HEK293T (cell line): ENCODE measurements around the gene SORBS1.

Experiments used
- BHLHE40 ChIP-seq: fragments of 450-650 bp; IDR thresholded peaks from 2 replicates; pipeline ENCODE4 v1.6.1; 2016; ENCODE audit warnings: mild to moderate bottlenecking, moderate library complexity, borderline replicate concordance
- ELF4 ChIP-seq: fragments of 450-650 bp; IDR thresholded peaks from 2 replicates; pipeline ENCODE4 v1.6.1; 2017; ENCODE audit warnings: antibody characterized with exemption
- FOXA1 ChIP-seq: fragments of 450-650 bp; IDR thresholded peaks from 2 replicates; pipeline ENCODE4 v1.6.1; 2016; ENCODE audit warnings: mild to moderate bottlenecking
- FOXM1 ChIP-seq: fragments of 450-650 bp; IDR thresholded peaks from 2 replicates; pipeline ENCODE4 v1.6.1; 2017; ENCODE audit warnings: mild to moderate bottlenecking, borderline replicate concordance
- HDGF ChIP-seq: fragments of 450-650 bp; IDR thresholded peaks from 2 replicates; pipeline ENCODE4 v1.6.1; 2017; ENCODE audit warnings: antibody characterized with exemption, borderline replicate concordance
- NFRKB ChIP-seq: fragments of 450-650 bp; IDR thresholded peaks from 2 replicates; pipeline ENCODE4 v1.6.1; 2016; ENCODE audit warnings: mild to moderate bottlenecking, moderate library complexity

DNA sequence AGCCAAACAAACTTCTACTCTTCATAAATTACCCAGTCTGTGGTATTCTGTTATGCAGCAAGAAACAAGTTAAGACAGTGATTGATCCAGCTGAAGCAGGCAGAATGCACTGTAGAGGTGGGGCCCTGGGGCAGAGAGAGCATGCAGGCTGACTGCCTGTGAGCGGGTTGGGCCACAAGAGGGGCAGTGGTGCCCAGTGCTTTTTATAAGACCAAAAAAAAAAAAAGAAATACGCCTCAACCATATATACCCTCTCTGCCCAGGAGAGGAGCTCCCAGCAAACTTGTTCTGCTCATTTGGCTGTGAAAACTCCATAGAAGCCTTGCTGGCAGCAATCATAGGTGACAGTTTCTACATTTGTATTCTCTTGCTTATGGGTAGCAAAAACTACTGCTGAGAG, 104.7 kb downstream of the SORBS1 start:
- TF ChIP-seq HDGF, result no peak
- TF ChIP-seq BHLHE40, result no peak
- no peak for TF ChIP-seq FOXM1
- TF ChIP-seq FOXA1, result no peak
- no peak for TF ChIP-seq NFRKB
- no peak for TF ChIP-seq ELF4
